ENCODE results near the gene AFF3.

AFF3 gene

GRCh38 chr2:99846462-99847107, 295.8 kb downstream of the AFF3 start:
- no peak for TF ChIP-seq TAF1 (IDR thresholded peaks at IDR 0.05; ENCODE audit: borderline replicate concordance, insufficient read depth, low read length)
- TF ChIP-seq FOXP2 (optimal IDR thresholded peaks at IDR 0.05; ENCODE audit: borderline replicate concordance, extremely low read depth, extremely low read length, insufficient read depth) = no peak
- no peak for TF ChIP-seq REST (IDR thresholded peaks at IDR 0.05; ENCODE audit: insufficient read depth in 1 of 2, low read depth in 2 of 2, low read length in 2 of 2)
- no peak for TF ChIP-seq SIN3A (IDR thresholded peaks at IDR 0.05; ENCODE audit: borderline replicate concordance, insufficient read depth, low read length)
- no peak for TF ChIP-seq POLR2AphosphoS5 (IDR thresholded peaks at IDR 0.05; ENCODE audit: low read depth, low read length)

DNA sequence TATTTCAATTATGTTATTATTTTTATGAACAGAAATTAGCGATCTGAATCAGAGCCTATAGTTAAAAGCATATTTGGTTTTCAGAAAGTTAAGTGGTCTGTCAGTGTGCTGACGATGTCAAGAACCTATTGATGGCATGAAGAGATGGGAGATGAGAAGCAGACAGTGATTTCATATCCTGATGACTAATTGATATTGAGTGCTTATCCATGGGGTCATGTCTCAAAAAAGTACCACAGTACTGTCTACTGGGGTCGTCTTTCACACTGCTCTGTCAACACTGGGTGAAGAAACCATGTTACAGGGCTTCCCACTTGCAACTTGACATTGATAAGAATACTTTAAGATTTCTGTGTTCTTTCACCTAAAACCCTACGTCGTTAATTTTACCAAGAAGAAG, 297.1 kb downstream of the AFF3 start:
- TF ChIP-seq TAF1 (IDR thresholded peaks at IDR 0.05; ENCODE audit: borderline replicate concordance, insufficient read depth, low read length) (no peak), POLR2AphosphoS5 (IDR thresholded peaks at IDR 0.05; ENCODE audit: low read depth, low read length) (no peak), REST (IDR thresholded peaks at IDR 0.05; ENCODE audit: insufficient read depth in 1 of 2, low read depth in 2 of 2, low read length in 2 of 2) (no peak), SIN3A (IDR thresholded peaks at IDR 0.05; ENCODE audit: borderline replicate concordance, insufficient read depth, low read length) (no peak), FOXP2 (optimal IDR thresholded peaks at IDR 0.05; ENCODE audit: borderline replicate concordance, extremely low read depth, extremely low read length, insufficient read depth) (no peak)

DNA sequence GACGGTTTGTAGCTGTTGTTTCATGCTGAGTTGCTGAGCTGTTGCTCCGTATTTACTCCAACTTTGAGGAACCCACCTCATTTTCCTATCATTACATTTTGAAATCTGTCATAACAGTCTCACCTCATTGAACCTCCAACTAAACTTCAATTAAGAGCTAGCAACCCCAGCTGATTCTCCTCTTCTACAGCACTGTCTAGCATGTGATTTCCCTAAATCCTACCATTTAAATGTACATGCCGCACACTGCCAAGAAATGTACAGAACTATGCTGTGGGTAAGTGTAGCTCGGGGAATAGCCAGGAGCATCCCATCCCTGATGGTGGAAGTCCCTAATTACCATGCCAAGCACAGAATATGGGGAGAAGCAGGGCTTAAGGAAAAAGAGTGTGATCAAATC, 299.9 kb downstream of the AFF3 start:
- TF ChIP-seq FOXP2 (optimal IDR thresholded peaks at IDR 0.05; ENCODE audit: borderline replicate concordance, extremely low read depth, extremely low read length, insufficient read depth) (no peak), POLR2AphosphoS5 (IDR thresholded peaks at IDR 0.05; ENCODE audit: low read depth, low read length) (no peak), SIN3A (IDR thresholded peaks at IDR 0.05; ENCODE audit: borderline replicate concordance, insufficient read depth, low read length) (no peak), REST (IDR thresholded peaks at IDR 0.05; ENCODE audit: insufficient read depth in 1 of 2, low read depth in 2 of 2, low read length in 2 of 2) (no peak), TAF1 (IDR thresholded peaks at IDR 0.05; ENCODE audit: borderline replicate concordance, insufficient read depth, low read length) (no peak)

GRCh38 chr2:99841749-99842148, 300.6 kb downstream of the AFF3 start:
- TF ChIP-seq SIN3A (IDR thresholded peaks at IDR 0.05; ENCODE audit: borderline replicate concordance, insufficient read depth, low read length) = no peak
- TF ChIP-seq POLR2AphosphoS5 (IDR thresholded peaks at IDR 0.05; ENCODE audit: low read depth, low read length) = no peak
- no peak for TF ChIP-seq TAF1 (IDR thresholded peaks at IDR 0.05; ENCODE audit: borderline replicate concordance, insufficient read depth, low read length)
- TF ChIP-seq FOXP2 (optimal IDR thresholded peaks at IDR 0.05; ENCODE audit: borderline replicate concordance, extremely low read depth, extremely low read length, insufficient read depth) = no peak
- no peak for TF ChIP-seq REST (IDR thresholded peaks at IDR 0.05; ENCODE audit: insufficient read depth in 1 of 2, low read depth in 2 of 2, low read length in 2 of 2)

All from PFSK-1 (cell line).